ENCODE data around the gene BLM.

Gene BLM

DNA sequence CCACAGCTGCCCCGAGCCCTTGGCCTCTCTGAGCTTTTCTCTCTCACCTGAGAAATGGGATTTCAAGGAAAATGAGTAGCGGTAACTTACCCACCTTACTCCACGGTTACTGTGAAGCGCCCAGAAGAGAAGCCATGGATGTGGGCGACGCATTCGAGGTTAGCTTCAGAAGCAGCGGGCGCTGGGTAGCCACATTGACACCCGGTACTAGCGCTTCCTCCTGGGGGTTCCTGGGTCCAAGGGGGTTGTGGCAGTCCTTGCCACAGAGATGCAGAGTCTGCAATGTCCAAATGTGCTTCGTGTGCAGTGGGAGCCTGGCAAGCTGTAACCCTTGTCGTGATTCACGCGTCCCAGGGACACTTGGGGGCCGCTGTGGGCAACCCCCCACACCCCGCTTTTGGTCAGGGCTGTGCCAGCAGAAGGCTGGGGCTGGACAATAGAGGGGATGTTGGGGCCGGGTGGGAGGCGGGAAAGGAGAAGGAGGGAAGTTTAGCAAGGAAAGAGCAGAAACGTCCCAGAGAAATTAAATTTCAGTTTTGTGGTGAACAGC lies 109.8 kb downstream of the BLM start:
- no peak for TF ChIP-seq POLR2AphosphoS5 (IDR thresholded peaks at IDR 0.05; ENCODE audit: low read depth, low read length)
- TF ChIP-seq TAF1 (IDR thresholded peaks at IDR 0.05; ENCODE audit: borderline replicate concordance, insufficient read depth, low read length): no peak
- TF ChIP-seq SIN3A (IDR thresholded peaks at IDR 0.05; ENCODE audit: borderline replicate concordance, insufficient read depth, low read length): no peak
- TF ChIP-seq, protein P1, sequence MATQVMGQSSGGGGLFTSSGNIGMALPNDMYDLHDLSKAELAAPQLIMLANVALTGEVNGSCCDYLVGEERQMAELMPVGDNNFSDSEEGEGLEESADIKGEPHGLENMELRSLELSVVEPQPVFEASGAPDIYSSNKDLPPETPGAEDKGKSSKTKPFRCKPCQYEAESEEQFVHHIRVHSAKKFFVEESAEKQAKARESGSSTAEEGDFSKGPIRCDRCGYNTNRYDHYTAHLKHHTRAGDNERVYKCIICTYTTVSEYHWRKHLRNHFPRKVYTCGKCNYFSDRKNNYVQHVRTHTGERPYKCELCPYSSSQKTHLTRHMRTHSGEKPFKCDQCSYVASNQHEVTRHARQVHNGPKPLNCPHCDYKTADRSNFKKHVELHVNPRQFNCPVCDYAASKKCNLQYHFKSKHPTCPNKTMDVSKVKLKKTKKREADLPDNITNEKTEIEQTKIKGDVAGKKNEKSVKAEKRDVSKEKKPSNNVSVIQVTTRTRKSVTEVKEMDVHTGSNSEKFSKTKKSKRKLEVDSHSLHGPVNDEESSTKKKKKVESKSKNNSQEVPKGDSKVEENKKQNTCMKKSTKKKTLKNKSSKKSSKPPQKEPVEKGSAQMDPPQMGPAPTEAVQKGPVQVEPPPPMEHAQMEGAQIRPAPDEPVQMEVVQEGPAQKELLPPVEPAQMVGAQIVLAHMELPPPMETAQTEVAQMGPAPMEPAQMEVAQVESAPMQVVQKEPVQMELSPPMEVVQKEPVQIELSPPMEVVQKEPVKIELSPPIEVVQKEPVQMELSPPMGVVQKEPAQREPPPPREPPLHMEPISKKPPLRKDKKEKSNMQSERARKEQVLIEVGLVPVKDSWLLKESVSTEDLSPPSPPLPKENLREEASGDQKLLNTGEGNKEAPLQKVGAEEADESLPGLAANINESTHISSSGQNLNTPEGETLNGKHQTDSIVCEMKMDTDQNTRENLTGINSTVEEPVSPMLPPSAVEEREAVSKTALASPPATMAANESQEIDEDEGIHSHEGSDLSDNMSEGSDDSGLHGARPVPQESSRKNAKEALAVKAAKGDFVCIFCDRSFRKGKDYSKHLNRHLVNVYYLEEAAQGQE (IDR thresholded peaks at IDR 0.05; ENCODE audit: insufficient read depth in 1 of 2, low read depth in 2 of 2, low read length in 2 of 2): no peak
- TF ChIP-seq FOXP2 (optimal IDR thresholded peaks at IDR 0.05; ENCODE audit: borderline replicate concordance, extremely low read depth, extremely low read length, insufficient read depth): no peak

- TF ChIP-seq POLR2AphosphoS5 (IDR thresholded peaks at IDR 0.05; ENCODE audit: low read depth, low read length): no peak
- TF ChIP-seq, protein P1 (IDR thresholded peaks at IDR 0.05; ENCODE audit: insufficient read depth in 1 of 2, low read depth in 2 of 2, low read length in 2 of 2): no peak
- no peak for TF ChIP-seq SIN3A (IDR thresholded peaks at IDR 0.05; ENCODE audit: borderline replicate concordance, insufficient read depth, low read length)
- no peak for TF ChIP-seq FOXP2 (optimal IDR thresholded peaks at IDR 0.05; ENCODE audit: borderline replicate concordance, extremely low read depth, extremely low read length, insufficient read depth)
- TF ChIP-seq TAF1 (IDR thresholded peaks at IDR 0.05; ENCODE audit: borderline replicate concordance, insufficient read depth, low read length): no peak
These were observed 111.0 kb downstream of the BLM start for GRCh38 chr15:90828111-90828510.

GRCh38 chr15:90829126-90829525 lies 112.0 kb downstream of the BLM start:
- no peak for TF ChIP-seq TAF1 (IDR thresholded peaks at IDR 0.05; ENCODE audit: borderline replicate concordance, insufficient read depth, low read length)
- no peak for TF ChIP-seq POLR2AphosphoS5 (IDR thresholded peaks at IDR 0.05; ENCODE audit: low read depth, low read length)
- TF ChIP-seq SIN3A (IDR thresholded peaks at IDR 0.05; ENCODE audit: borderline replicate concordance, insufficient read depth, low read length): no peak

DNA sequence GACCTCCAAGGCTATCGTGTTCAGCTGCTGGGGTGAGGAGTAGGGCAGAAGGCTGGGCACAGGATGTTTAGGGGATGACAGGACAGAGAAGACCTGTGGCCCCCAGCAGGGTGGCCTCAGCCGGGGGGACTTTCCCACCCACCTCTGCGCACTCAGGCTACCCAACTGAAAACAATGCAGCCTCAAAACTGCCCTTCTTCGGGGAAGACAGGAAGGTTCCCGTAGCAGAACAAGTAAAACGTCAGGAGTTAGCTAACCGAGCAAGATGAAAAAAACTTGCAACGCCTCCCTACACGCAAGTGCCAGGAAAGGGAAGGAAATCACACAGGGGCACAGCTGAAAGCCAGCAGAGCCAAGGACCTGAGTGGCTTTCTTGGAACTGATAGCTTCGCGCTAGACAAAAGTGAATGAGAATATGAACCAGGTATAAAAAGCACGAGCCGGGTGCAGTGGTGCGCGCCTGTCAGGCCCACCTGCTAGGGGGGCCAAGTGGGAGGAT lies 112.8 kb downstream of the BLM start:
- no peak for TF ChIP-seq FOXP2 (optimal IDR thresholded peaks at IDR 0.05; ENCODE audit: borderline replicate concordance, extremely low read depth, extremely low read length, insufficient read depth)
- TF ChIP-seq TAF1 (IDR thresholded peaks at IDR 0.05; ENCODE audit: borderline replicate concordance, insufficient read depth, low read length): no peak
- no peak for TF ChIP-seq POLR2AphosphoS5 (IDR thresholded peaks at IDR 0.05; ENCODE audit: low read depth, low read length)
- no peak for TF ChIP-seq SIN3A (IDR thresholded peaks at IDR 0.05; ENCODE audit: borderline replicate concordance, insufficient read depth, low read length)
- TF ChIP-seq, protein P1 (IDR thresholded peaks at IDR 0.05; ENCODE audit: insufficient read depth in 1 of 2, low read depth in 2 of 2, low read length in 2 of 2): no peak

- TF ChIP-seq SIN3A (IDR thresholded peaks at IDR 0.05; ENCODE audit: borderline replicate concordance, insufficient read depth, low read length) (no peak), FOXP2 (optimal IDR thresholded peaks at IDR 0.05; ENCODE audit: borderline replicate concordance, extremely low read depth, extremely low read length, insufficient read depth) (no peak), TAF1 (IDR thresholded peaks at IDR 0.05; ENCODE audit: borderline replicate concordance, insufficient read depth, low read length) (no peak)
These were observed 117.5 kb downstream of the BLM start for GRCh38 chr15:90834626-90835025.

GRCh38 chr15:90836296-90836871 lies 119.2 kb downstream of the BLM start:
- TF ChIP-seq POLR2AphosphoS5 (IDR thresholded peaks at IDR 0.05; ENCODE audit: low read depth, low read length) (no peak), SIN3A (IDR thresholded peaks at IDR 0.05; ENCODE audit: borderline replicate concordance, insufficient read depth, low read length) (peak; percentile 68; the same call in 1 of the 2 replicates), FOXP2 (optimal IDR thresholded peaks at IDR 0.05; ENCODE audit: borderline replicate concordance, extremely low read depth, extremely low read length, insufficient read depth) (peak; percentile 20), TAF1 (IDR thresholded peaks at IDR 0.05; ENCODE audit: borderline replicate concordance, insufficient read depth, low read length) (no peak)
- TF ChIP-seq, protein P1 (IDR thresholded peaks at IDR 0.05; ENCODE audit: insufficient read depth in 1 of 2, low read depth in 2 of 2, low read length in 2 of 2): no peak
